Astrocyte (in vitro differentiated cells and primary cell): ENCODE measurements around the gene ZNF543. TPM values are rescaled to one million over a fixed set of nuclear protein-coding genes. Genes with fewer than 3 reads are reported as not detected.

ENCODE experiments used
- DNase-seq: peaks from one replicate; pipeline ENCODE4 v3.0.0-alpha.2; 2010; ENCODE audit warnings: low read depth
- FAIRE-seq: peaks from 2 replicates; lab custom pipeline; 2011; peaks lifted over from hg19 to GRCh38; lab: Jason Lieb, UNC
- H2AFZ ChIP-seq: 2 replicates; pipeline ENCODE4 v1.6.0; 2012; ENCODE audit warnings: low read depth, low read length, inconsistent platforms
- H3K27ac ChIP-seq: 2 replicates; pipeline ENCODE4 v1.5.1; 2011; ENCODE audit warnings: low read depth, low read length, inconsistent platforms
- H3K27me3 ChIP-seq: 2 replicates; pipeline ENCODE4 v1.6.0; 2011; ENCODE audit warnings: low read length, inconsistent platforms; ENCODE audit not compliant: insufficient read depth
- H3K36me3 ChIP-seq: 2 replicates; pipeline ENCODE4 v1.5.1; 2011; ENCODE audit warnings: low read length, inconsistent platforms; ENCODE audit not compliant: insufficient read depth
- H3K4me1 ChIP-seq: 2 replicates; pipeline ENCODE4 v1.5.1; 2011; ENCODE audit warnings: low read length, inconsistent platforms; ENCODE audit not compliant: insufficient read depth
- H3K4me2 ChIP-seq: 2 replicates; pipeline ENCODE4 v1.6.0; 2012; ENCODE audit warnings: low read length, inconsistent platforms
- H3K4me3 ChIP-seq: 2 replicates; pipeline ENCODE4 v1.5.1; 2011; ENCODE audit warnings: low read depth, mild to moderate bottlenecking, low read length, inconsistent platforms; ENCODE audit not compliant: insufficient read depth
- H3K79me2 ChIP-seq: 2 replicates; pipeline ENCODE4 v1.6.0; 2012; ENCODE audit warnings: mild to moderate bottlenecking, low read length, inconsistent platforms; ENCODE audit not compliant: insufficient read depth
- H3K9ac ChIP-seq: 2 replicates; pipeline ENCODE4 v1.6.0; 2012; ENCODE audit warnings: mild to moderate bottlenecking, low read length, inconsistent platforms
- H3K9me3 ChIP-seq: 2 replicates; pipeline ENCODE4 v1.5.1; 2012; ENCODE audit warnings: low read depth, mild to moderate bottlenecking, low read length, inconsistent platforms; ENCODE audit not compliant: insufficient read depth
- H4K20me1 ChIP-seq: 2 replicates; pipeline ENCODE4 v1.6.0; 2012; ENCODE audit warnings: low read length, inconsistent platforms; ENCODE audit not compliant: insufficient read depth
- H3K27ac Mint-ChIP-seq: one replicate; pipeline ENCODE4 v1.8.0; 2021; ENCODE audit warnings: mild to moderate bottlenecking, mixed read lengths; ENCODE audit not compliant: unreplicated experiment
- H3K27me3 Mint-ChIP-seq: one replicate; pipeline ENCODE4 v1.8.0; 2021; ENCODE audit warnings: low read depth, mixed read lengths; ENCODE audit not compliant: unreplicated experiment
- H3K36me3 Mint-ChIP-seq: one replicate; pipeline ENCODE4 v1.8.0; 2021; ENCODE audit warnings: low read depth, mixed read lengths; ENCODE audit not compliant: unreplicated experiment
- H3K4me1 Mint-ChIP-seq: one replicate; pipeline ENCODE4 v1.8.0; 2021; ENCODE audit warnings: low read depth, mixed read lengths; ENCODE audit not compliant: unreplicated experiment
- H3K4me3 Mint-ChIP-seq: one replicate; pipeline ENCODE4 v1.8.0; 2021; ENCODE audit warnings: mild to moderate bottlenecking, moderate library complexity, mixed read lengths; ENCODE audit not compliant: unreplicated experiment
- H3K9me3 Mint-ChIP-seq: one replicate; pipeline ENCODE4 v1.8.0; 2021; ENCODE audit warnings: mild to moderate bottlenecking, mixed read lengths; ENCODE audit not compliant: unreplicated experiment
- EZH2 ChIP-seq: IDR thresholded peaks from 2 replicates; pipeline ENCODE4 v1.6.1; 2012; ENCODE audit warnings: mild to moderate bottlenecking, low read length, inconsistent platforms; ENCODE audit not compliant: insufficient read depth
- total RNA-seq: library from RNA; stranded (reverse); gene quantifications from 2 replicates; pipeline ENCODE4 v1.2.1, GENCODE V29; 2021
- TF ChIP-seq, protein P1 (sequence below): IDR thresholded peaks from 2 replicates; pipeline ENCODE4 v1.5.1; 2011; ENCODE audit warnings: low read depth, mild to moderate bottlenecking, inconsistent platforms, low read length, moderate library complexity; ENCODE audit not compliant: insufficient read depth

Gene ZNF543
- total RNA-seq, 1 donor from 2014 or later = 9.5 TPM

GRCh38 chr19:57321751-57322150 is 1.5 kb downstream of the ZNF543 start:
- no peaks in the 10 kb centered on the region for H3K27me3 Mint-ChIP-seq

DNA sequence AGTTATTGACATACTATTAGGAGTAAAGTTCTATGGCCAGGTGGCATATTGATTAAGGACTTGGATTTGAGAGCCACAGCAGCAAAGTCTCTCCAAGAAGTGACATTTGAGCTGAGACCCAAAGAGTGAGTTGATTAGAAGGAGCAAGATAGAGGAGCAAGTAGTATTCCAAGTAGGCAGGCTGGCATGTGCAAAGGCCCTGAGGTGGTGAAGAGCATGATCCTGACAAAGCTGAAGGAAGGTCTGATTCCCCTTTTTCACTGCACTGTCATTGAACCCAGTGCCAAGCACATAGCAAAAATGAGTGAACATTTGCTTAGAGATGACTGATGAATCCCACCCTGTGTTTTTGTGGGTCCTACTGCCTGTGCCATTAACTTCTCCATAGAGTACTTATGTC is 4.7 kb downstream of the ZNF543 start:
- Mint-ChIP-seq H3K4me3 (no peak overlapping the region), H3K27me3 (no peaks in the 10 kb centered on the region), H3K27ac (no peak overlapping the region), H3K36me3 (peaks cover 49% of the 10 kb centered on the region), H3K4me1 (peaks cover 11% of the 10 kb centered on the region), H3K9me3 (no peaks in the 10 kb centered on the region)
- Histone ChIP-seq H3K9me3 (peaks cover 18% of the 10 kb centered on the region), H3K27ac (no peak overlapping the region), H3K4me2 (no peak overlapping the region), H3K79me2 (peaks cover 38% of the 10 kb centered on the region), H3K9ac (no peak overlapping the region), H2AFZ (no peak overlapping the region), H3K27me3 (no peaks in the 10 kb centered on the region), H3K36me3 (peaks cover 38% of the 10 kb centered on the region), H4K20me1 (peaks cover 14% of the 10 kb centered on the region), H3K4me1 (peaks cover 9% of the 10 kb centered on the region), H3K4me3 (no peak overlapping the region)
- no peak for DNase-seq
- no peak for TF ChIP-seq EZH2
- TF ChIP-seq, protein P1, sequence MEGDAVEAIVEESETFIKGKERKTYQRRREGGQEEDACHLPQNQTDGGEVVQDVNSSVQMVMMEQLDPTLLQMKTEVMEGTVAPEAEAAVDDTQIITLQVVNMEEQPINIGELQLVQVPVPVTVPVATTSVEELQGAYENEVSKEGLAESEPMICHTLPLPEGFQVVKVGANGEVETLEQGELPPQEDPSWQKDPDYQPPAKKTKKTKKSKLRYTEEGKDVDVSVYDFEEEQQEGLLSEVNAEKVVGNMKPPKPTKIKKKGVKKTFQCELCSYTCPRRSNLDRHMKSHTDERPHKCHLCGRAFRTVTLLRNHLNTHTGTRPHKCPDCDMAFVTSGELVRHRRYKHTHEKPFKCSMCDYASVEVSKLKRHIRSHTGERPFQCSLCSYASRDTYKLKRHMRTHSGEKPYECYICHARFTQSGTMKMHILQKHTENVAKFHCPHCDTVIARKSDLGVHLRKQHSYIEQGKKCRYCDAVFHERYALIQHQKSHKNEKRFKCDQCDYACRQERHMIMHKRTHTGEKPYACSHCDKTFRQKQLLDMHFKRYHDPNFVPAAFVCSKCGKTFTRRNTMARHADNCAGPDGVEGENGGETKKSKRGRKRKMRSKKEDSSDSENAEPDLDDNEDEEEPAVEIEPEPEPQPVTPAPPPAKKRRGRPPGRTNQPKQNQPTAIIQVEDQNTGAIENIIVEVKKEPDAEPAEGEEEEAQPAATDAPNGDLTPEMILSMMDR = no peak
- no peak for FAIRE-seq

More at GRCh38 chr19:57321751-57322150, 1.5 kb downstream of the ZNF543 start:
- Mint-ChIP-seq H3K4me3 (peak overlapping the region; percentile 88), H3K4me1 (peaks cover 11% of the 10 kb centered on the region), H3K27ac (no peak overlapping the region), H3K9me3 (no peaks in the 10 kb centered on the region), H3K36me3 (peaks cover 25% of the 10 kb centered on the region)
- DNase-seq (no peak), FAIRE-seq (no peak)
- H3K79me2 ChIP-seq = peaks cover 38% of the 10 kb centered on the region
- peaks cover 15% of the 10 kb centered on the region for H3K36me3 ChIP-seq
- peak overlapping the region; percentile 79 for H3K4me3 ChIP-seq
- peaks cover 9% of the 10 kb centered on the region for H3K4me1 ChIP-seq
- H3K27me3 ChIP-seq = peaks cover 1% of the 10 kb centered on the region
- no peak overlapping the region for H2AFZ ChIP-seq
- no peaks in the 10 kb centered on the region for H3K9me3 ChIP-seq
- TF ChIP-seq EZH2 = no peak
- TF ChIP-seq, protein P1 = no peak
- H3K4me2 ChIP-seq = peak overlapping the region; percentile 97
- H4K20me1 ChIP-seq = peaks cover 14% of the 10 kb centered on the region
- H3K27ac ChIP-seq = no peak overlapping the region
- no peak overlapping the region for H3K9ac ChIP-seq

DNA sequence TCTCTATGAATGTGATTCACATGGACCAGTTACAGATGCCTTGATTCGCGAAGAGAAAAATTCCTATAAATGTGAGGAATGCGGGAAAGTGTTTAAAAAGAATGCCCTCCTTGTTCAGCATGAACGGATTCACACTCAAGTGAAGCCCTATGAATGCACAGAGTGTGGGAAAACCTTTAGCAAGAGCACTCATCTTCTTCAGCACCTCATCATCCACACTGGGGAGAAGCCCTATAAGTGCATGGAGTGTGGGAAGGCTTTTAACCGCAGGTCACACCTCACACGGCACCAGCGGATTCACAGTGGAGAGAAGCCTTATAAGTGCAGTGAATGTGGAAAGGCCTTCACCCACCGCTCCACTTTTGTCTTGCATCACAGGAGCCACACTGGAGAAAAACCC is 7.7 kb downstream of the ZNF543 start:
- H3K36me3 ChIP-seq = peaks cover 38% of the 10 kb centered on the region
- H3K27ac Mint-ChIP-seq = no peak overlapping the region
- H3K27me3 Mint-ChIP-seq = no peaks in the 10 kb centered on the region

More for the DNA sequence above, 7.7 kb downstream of the ZNF543 start:
- DNase-seq = no peak
- peaks cover 18% of the 10 kb centered on the region for H3K9me3 ChIP-seq
- H4K20me1 ChIP-seq = no peaks in the 10 kb centered on the region
- Mint-ChIP-seq H3K36me3 (peaks cover 42% of the 10 kb centered on the region), H3K4me3 (no peak overlapping the region), H3K9me3 (no peaks in the 10 kb centered on the region), H3K4me1 (no peaks in the 10 kb centered on the region)
- H3K27ac ChIP-seq = no peak overlapping the region
- H2AFZ ChIP-seq = no peak overlapping the region
- H3K79me2 ChIP-seq = peaks cover 11% of the 10 kb centered on the region
- H3K4me2 ChIP-seq = no peak overlapping the region
- H3K4me1 ChIP-seq = no peaks in the 10 kb centered on the region
- no peaks in the 10 kb centered on the region for H3K27me3 ChIP-seq
- TF ChIP-seq, protein P1 = no peak
- TF ChIP-seq EZH2 = no peak
- no peak overlapping the region for H3K4me3 ChIP-seq
- no peak for FAIRE-seq
- no peak overlapping the region for H3K9ac ChIP-seq
